GM19099 (cell line): ENCODE measurements around the gene PLA2G6.

Experiments used
- POLR2A ChIP-seq: IDR thresholded peaks from 3 replicates; pipeline ENCODE4 v1.6.1; 2011; ENCODE audit warnings: low read depth; ENCODE audit not compliant: insufficient read length; ENCODE audit errors: extremely low read depth

The PLA2G6 gene

DNA sequence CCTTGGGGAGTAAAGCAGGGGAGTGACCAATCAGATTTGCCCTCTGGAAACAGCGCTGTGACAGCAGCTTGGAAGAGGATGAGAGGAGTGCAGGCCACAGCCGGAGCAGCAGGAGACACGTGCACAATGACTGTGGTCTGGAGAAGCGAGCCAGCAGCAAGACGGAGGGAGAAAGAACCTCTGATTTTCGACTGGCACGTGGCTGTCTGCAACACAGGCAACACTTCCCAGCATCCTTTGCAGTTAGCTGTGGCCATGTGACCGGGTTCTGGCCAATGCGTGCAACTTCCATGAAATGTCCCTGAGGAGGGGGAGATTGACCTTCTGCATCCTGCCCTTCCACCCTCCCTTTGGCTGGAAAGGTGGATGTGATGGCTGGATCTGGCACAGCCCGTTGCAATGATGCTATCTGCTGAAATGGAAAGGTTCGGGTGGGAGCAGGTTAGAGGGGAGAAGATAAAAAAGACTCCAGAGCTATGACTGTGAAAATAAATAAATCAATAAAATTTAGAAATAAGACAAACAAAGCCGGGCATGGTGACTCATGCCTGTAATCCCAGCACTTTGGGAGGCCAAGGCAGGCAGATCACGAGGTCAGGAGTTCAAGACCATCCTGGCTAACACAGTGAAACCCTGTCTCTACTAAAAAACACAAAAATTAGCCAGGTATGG, 15.6 kb downstream of the PLA2G6 start:
- no peak for TF ChIP-seq POLR2A

- TF ChIP-seq POLR2A = no peak
Measured at GRCh38 chr22:38164551-38164918, 17.1 kb downstream of the PLA2G6 start.

GRCh38 chr22:38163844-38164550, 17.6 kb downstream of the PLA2G6 start:
- TF ChIP-seq POLR2A = no peak

GRCh38 chr22:38162881-38163843, 18.5 kb downstream of the PLA2G6 start:
- TF ChIP-seq POLR2A = no peak

- TF ChIP-seq POLR2A = no peak
Measured at GRCh38 chr22:38155703-38156102, 25.9 kb downstream of the PLA2G6 start.

DNA sequence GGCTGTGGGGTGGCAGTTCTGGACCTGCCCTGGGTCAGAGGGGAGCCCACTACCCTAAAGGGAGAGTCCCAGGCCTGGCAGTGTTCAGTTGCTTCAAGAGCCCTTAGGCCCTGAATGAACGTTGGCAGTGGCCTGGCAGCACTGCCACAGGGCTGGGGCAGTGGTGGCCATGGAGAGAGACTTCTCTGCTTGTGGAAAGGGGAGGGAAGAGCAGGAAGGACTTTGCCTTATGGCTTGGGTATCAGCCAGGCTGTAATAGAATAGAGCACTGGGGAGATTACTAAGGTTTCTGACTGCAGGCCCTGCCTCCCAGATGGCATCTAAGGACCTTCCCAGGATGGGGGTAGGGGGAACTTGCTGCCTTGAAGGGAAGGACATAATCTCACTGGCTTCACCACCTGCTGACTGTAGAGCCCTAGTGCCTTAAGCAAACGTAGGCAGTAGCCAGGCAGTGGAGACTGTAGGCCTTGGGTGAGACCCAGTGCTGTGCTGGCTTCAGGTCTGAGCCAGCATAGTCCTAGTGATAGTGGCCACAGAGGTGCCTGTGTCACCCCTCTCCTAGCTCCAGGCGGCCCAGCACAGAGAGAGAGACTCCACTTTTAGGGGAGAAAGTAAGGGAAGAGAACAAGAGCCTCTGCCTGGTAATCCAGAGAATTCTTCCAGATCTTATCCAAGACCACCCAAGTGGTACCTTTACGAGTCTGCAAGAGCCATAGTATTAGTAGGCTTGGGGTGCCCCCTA, 27.6 kb downstream of the PLA2G6 start:
- no peak for TF ChIP-seq POLR2A

GRCh38 chr22:38151126-38151500, 30.5 kb downstream of the PLA2G6 start:
- TF ChIP-seq POLR2A = no peak

DNA sequence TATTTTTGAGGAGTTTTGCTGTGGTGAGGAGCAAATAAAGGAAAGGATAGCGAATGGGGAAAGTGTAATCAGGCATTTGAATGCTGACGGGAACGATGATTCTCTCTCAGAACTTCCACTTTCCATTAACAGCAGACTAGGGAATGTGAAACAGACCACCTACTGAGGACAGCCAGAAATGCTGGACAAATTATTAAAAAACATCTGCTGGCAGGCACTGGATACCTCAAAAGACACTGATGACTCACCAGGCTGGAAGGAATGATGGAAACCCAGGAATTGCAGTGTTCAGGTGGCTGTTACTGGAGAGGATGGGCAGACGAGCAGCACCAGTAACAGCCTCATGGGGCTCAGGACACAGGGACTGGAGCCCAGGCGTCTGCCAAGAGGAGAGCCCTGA, 33.4 kb downstream of the PLA2G6 start:
- TF ChIP-seq POLR2A = no peak

- no peak for TF ChIP-seq POLR2A
Measured at GRCh38 chr22:38144025-38144405, 37.6 kb downstream of the PLA2G6 start.

GRCh38 chr22:38142606-38143005, 39.0 kb downstream of the PLA2G6 start:
- no peak for TF ChIP-seq POLR2A

- TF ChIP-seq POLR2A = no peak
Measured at GRCh38 chr22:38141217-38141973, 40.2 kb downstream of the PLA2G6 start.

DNA sequence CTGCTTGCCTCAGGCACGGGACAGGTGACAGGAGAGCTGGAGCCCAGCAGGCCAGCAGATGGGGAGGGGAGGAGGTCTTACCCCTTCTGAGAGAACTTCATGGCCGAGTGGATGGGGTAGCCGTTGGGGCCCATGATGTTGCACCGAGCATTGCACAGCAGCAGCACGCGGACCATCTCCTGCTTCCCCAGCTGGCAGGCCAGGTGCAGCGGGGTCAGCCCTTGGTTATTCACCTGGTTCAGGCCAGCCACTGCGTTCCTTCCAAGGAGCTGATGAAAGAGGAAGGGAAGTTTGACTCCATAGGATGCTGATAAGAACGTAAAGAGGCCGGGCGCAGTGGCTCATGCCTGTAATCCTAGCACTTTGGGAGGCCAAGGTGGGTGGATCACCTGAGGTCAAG, 41.7 kb downstream of the PLA2G6 start:
- TF ChIP-seq POLR2A = no peak

- TF ChIP-seq POLR2A = no peak
Measured at GRCh38 chr22:38138961-38139360, 42.7 kb downstream of the PLA2G6 start.
